Mucosa of rectum (tissue), 2 donors: ENCODE data around the gene MCAT.
"Not testable (repeated sequence)": the region's sequence is repeated elsewhere in the genome, so short reads cannot be mapped to it uniquely, and the experiment has no call there.

Experiments
- H3K27ac ChIP-seq, 2 donors: one replicate each; pipeline ENCODE4 v1.7.0; 2013; ENCODE audit warnings: inconsistent platforms in 2 of 2, low read depth in 2 of 2, low read length in 2 of 2
- H3K27me3 ChIP-seq, 2 donors: one replicate each; pipeline ENCODE4 v1.7.0; 2013; ENCODE audit warnings: low read length in 2 of 2; ENCODE audit not compliant: control insufficient read depth in 2 of 2, insufficient read depth in 2 of 2
- H3K36me3 ChIP-seq, 2 donors: one replicate each; pipeline ENCODE4 v1.7.0; 2013; ENCODE audit warnings: low read length in 2 of 2; ENCODE audit not compliant: control insufficient read depth in 2 of 2, insufficient read depth in 2 of 2
- H3K4me1 ChIP-seq, 2 donors: one replicate each; pipeline ENCODE4 v1.7.0; 2013; ENCODE audit warnings: low read length in 2 of 2, mild to moderate bottlenecking in 1 of 2; ENCODE audit not compliant: control insufficient read depth in 2 of 2, insufficient read depth in 2 of 2
- H3K4me3 ChIP-seq, 2 donors: one replicate each; pipeline ENCODE4 v1.7.0; 2013; ENCODE audit warnings: low read length in 2 of 2
- H3K9ac ChIP-seq, 2 donors: one replicate each; pipeline ENCODE4 v1.7.0; 2013; ENCODE audit warnings: low read length in 2 of 2, low read depth in 1 of 2, mild to moderate bottlenecking in 1 of 2
- H3K9me3 ChIP-seq, 2 donors: one replicate each; pipeline ENCODE4 v1.7.0; 2013; ENCODE audit warnings: low read length in 2 of 2; ENCODE audit not compliant: control insufficient read depth in 2 of 2
- donor health status: healthy.
- donor health status: Normal muscosa, but diverticular disease.

The MCAT gene

GRCh38 chr22:43154887-43155536 is 11.8 kb upstream of the MCAT start:
- H3K36me3 ChIP-seq = peaks cover 0 to 4% of the 10 kb centered on the region in 2 donors
- peaks cover 42 to 56% of the 10 kb centered on the region in 2 donors for H3K4me1 ChIP-seq
- H3K27me3 ChIP-seq = no peaks in the 10 kb centered on the region
- H3K9ac ChIP-seq = no peak overlapping the region
- H3K9me3 ChIP-seq = no peaks in the 10 kb centered on the region
- no peak overlapping the region for H3K27ac ChIP-seq
- H3K4me3 ChIP-seq = no peak overlapping the region

GRCh38 chr22:43153899-43154298 is 10.7 kb upstream of the MCAT start:
- Histone ChIP-seq H3K27me3 (no peaks in the 10 kb centered on the region), H3K9ac (no peak overlapping the region), H3K36me3 (peaks cover 0 to 4% of the 10 kb centered on the region in 2 donors), H3K4me3 (peak overlapping the region in 1 of 2 donors; percentile 31), H3K4me1 (peaks cover 32 to 48% of the 10 kb centered on the region in 2 donors), H3K9me3 (no peaks in the 10 kb centered on the region), H3K27ac (no peak overlapping the region)

GRCh38 chr22:43152357-43153071 is 9.3 kb upstream of the MCAT start:
- Histone ChIP-seq H3K4me1 (peaks cover 22 to 40% of the 10 kb centered on the region in 2 donors), H3K9me3 (no peaks in the 10 kb centered on the region), H3K27ac (peak overlapping the region; percentile 95 to 97), H3K9ac (peak overlapping the region; percentile 88 to 95), H3K36me3 (peaks cover 0 to 4% of the 10 kb centered on the region in 2 donors), H3K27me3 (no peaks in the 10 kb centered on the region), H3K4me3 (peak overlapping the region; percentile 76 to 84)

- Histone ChIP-seq H3K4me1 (peaks cover 22 to 36% of the 10 kb centered on the region in 2 donors), H3K36me3 (peaks cover 0 to 4% of the 10 kb centered on the region in 2 donors), H3K27me3 (no peaks in the 10 kb centered on the region), H3K27ac (peak overlapping the region; percentile 95 to 97), H3K9ac (peak overlapping the region; percentile 88 to 95), H3K4me3 (peak overlapping the region; percentile 76 to 84), H3K9me3 (no peaks in the 10 kb centered on the region)
Measured at GRCh38 chr22:43152003-43152356, 8.8 kb upstream of the MCAT start.

- Histone ChIP-seq H3K4me3 (peak within 1 kb of the TSS; percentile 76 to 84), H3K27ac (peak within 1 kb of the TSS; percentile 95 to 97), H3K9me3 (no peaks in the 10 kb centered on the region), H3K4me1 (peaks cover 22 to 33% of the 10 kb centered on the region in 2 donors), H3K36me3 (peaks cover 0 to 4% of the 10 kb centered on the region in 2 donors), H3K9ac (peak within 1 kb of the TSS; percentile 89 to 95), H3K27me3 (no peaks in the 10 kb centered on the region)
Measured at GRCh38 chr22:43151251-43152002, 8.2 kb upstream of the MCAT start, which contains the start of gene TSPO. Gene TSPO, plus strand, starts transcription at chr22:43151559. Its CDS starts 7,680 bp downstream, at chr22:43159239.

DNA sequence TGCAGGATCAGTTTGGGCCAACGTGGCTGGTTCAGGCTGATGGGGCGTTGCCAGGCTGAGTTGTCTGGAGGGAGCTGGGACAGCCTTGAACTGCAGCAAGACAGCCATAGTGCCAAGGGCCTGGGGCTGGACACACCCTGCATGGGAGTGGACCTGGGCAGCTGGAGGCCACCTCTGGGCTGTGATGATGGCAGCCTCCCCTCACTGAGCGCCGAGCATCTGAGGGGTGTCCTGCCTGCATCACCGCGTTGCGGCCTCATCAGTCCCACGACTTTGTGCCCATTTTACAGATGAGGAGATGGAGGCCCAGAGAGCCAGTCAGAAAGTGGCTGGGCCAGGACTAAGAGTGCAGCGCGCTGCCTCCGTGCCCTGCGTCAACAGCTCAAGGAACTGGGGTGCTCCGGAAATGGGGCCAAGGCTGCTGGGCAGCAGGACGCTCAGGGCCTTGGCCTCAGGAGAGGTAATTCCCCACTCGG is 7.6 kb upstream of the MCAT start:
- peaks cover 22 to 33% of the 10 kb centered on the region in 2 donors for H3K4me1 ChIP-seq
- peak overlapping the region; percentile 68 to 89 for H3K9ac ChIP-seq
- H3K9me3 ChIP-seq = no peaks in the 10 kb centered on the region
- H3K27ac ChIP-seq = peak overlapping the region; percentile 74 to 95
- H3K27me3 ChIP-seq = no peaks in the 10 kb centered on the region
- H3K36me3 ChIP-seq = peaks cover 0 to 4% of the 10 kb centered on the region in 2 donors
- peak overlapping the region; percentile 76 for H3K4me3 ChIP-seq

- H3K9ac ChIP-seq = peak overlapping the region in 1 of 2 donors; percentile 30
Measured at GRCh38 chr22:43148581-43148980, 5.4 kb upstream of the MCAT start.

GRCh38 chr22:43147821-43148220 is 4.6 kb upstream of the MCAT start:
- Histone ChIP-seq H3K27me3 (no peaks in the 10 kb centered on the region), H3K4me1 (peaks cover 18 to 24% of the 10 kb centered on the region in 2 donors), H3K9ac (no peak overlapping the region), H3K9me3 (no peaks in the 10 kb centered on the region), H3K27ac (no peak overlapping the region), H3K36me3 (no peaks in the 10 kb centered on the region), H3K4me3 (no peak overlapping the region)

More at GRCh38 chr22:43148581-43148980, 5.4 kb upstream of the MCAT start:
- Histone ChIP-seq H3K36me3 (no peaks in the 10 kb centered on the region), H3K4me1 (peaks cover 18 to 24% of the 10 kb centered on the region in 2 donors), H3K9me3 (no peaks in the 10 kb centered on the region), H3K27ac (no peak overlapping the region), H3K27me3 (no peaks in the 10 kb centered on the region), H3K4me3 (no peak overlapping the region)

DNA sequence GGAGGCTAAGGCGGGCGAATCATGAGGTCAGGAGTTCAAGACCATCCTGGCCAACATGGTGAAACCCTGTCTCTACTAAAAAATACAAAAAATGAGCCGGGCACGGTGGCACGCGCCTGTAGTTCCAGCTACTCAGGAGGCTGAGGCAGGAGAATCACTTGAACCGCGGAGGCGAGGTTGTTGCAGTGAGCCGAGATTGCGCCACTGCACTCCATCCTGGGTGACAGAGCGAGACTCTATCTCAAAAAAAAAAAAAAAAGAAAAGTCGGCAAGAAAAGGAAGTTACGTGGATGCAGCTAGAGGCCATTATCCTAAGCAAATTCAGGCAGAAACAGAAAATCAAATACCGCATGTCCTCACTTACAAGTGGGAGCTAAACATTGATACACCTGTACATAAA is 3.1 kb upstream of the MCAT start:
- H3K9me3 ChIP-seq, H3K27ac ChIP-seq, H3K4me3 ChIP-seq, H3K9ac ChIP-seq, H3K36me3 ChIP-seq, H3K27me3 ChIP-seq: not testable (repeated sequence)
- H3K4me1 ChIP-seq = peaks cover 14 to 21% of the 10 kb centered on the region in 2 donors
